Mucosa of rectum (tissue), 2 donors: Measurements from ENCODE around the gene PTPDC1.
"Not testable (repeated sequence)": the region's sequence is repeated elsewhere in the genome, so short reads cannot be mapped to it uniquely, and the experiment has no call there.

Experiments used
- H3K27ac ChIP-seq, 2 donors: one replicate each; pipeline ENCODE4 v1.7.0; 2013; ENCODE audit warnings: inconsistent platforms in 2 of 2, low read depth in 2 of 2, low read length in 2 of 2
- H3K27me3 ChIP-seq, 2 donors: one replicate each; pipeline ENCODE4 v1.7.0; 2013; ENCODE audit warnings: low read length in 2 of 2; ENCODE audit not compliant: control insufficient read depth in 2 of 2, insufficient read depth in 2 of 2
- H3K36me3 ChIP-seq, 2 donors: one replicate each; pipeline ENCODE4 v1.7.0; 2013; ENCODE audit warnings: low read length in 2 of 2; ENCODE audit not compliant: control insufficient read depth in 2 of 2, insufficient read depth in 2 of 2
- H3K4me1 ChIP-seq, 2 donors: one replicate each; pipeline ENCODE4 v1.7.0; 2013; ENCODE audit warnings: low read length in 2 of 2, mild to moderate bottlenecking in 1 of 2; ENCODE audit not compliant: control insufficient read depth in 2 of 2, insufficient read depth in 2 of 2
- H3K4me3 ChIP-seq, 2 donors: one replicate each; pipeline ENCODE4 v1.7.0; 2013; ENCODE audit warnings: low read length in 2 of 2
- H3K9ac ChIP-seq, 2 donors: one replicate each; pipeline ENCODE4 v1.7.0; 2013; ENCODE audit warnings: low read length in 2 of 2, low read depth in 1 of 2, mild to moderate bottlenecking in 1 of 2
- H3K9me3 ChIP-seq, 2 donors: one replicate each; pipeline ENCODE4 v1.7.0; 2013; ENCODE audit warnings: low read length in 2 of 2; ENCODE audit not compliant: control insufficient read depth in 2 of 2
- donor health status: healthy.
- donor health status: Normal muscosa, but diverticular disease.

PTPDC1 gene

DNA sequence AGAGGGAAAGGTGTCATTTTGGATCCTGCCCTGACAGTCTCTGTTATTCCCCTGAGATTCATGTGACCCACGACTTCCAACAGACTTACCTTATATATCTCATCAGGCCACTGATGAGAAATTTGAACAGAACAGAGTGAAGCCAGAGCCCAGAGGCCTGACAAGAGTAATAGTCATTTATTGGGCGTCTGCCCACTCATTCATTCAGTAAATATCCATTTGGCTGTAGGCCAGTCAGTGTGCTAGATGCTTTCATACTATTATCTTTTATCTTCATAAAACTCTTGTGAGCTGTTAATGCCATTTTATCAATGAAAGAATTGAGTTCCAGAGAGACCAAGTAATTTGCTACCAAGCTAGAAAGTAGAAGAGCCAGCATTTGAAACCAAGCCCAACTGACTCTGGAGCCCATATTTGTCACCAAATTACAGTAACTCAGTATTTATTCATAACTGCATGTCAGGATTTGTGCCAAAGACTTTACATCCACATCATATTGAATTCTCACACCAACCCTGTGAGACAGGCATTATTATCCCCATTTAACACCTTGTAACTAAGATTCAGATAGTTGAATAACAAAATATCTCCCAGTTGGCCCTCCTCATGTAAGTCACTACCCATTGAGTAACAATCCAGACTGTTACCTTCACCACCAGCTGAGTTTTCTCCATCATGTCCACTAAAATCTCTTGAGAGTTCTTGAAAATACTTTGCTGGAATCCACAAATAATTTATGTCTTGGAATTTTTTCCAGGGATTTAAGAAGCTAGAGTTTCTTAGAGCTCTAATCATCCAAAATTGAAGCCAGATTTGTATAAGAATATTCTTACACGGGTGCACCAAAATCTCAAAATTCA lies 2.5 kb downstream of the PTPDC1 start:
- Histone ChIP-seq H3K4me3 (no peak overlapping the region), H3K27ac (no peak overlapping the region), H3K27me3 (no peaks in the 10 kb centered on the region), H3K9me3 (no peaks in the 10 kb centered on the region), H3K4me1 (no peaks in the 10 kb centered on the region), H3K9ac (no peak overlapping the region), H3K36me3 (peaks cover 0 to 3% of the 10 kb centered on the region in 2 donors)

DNA sequence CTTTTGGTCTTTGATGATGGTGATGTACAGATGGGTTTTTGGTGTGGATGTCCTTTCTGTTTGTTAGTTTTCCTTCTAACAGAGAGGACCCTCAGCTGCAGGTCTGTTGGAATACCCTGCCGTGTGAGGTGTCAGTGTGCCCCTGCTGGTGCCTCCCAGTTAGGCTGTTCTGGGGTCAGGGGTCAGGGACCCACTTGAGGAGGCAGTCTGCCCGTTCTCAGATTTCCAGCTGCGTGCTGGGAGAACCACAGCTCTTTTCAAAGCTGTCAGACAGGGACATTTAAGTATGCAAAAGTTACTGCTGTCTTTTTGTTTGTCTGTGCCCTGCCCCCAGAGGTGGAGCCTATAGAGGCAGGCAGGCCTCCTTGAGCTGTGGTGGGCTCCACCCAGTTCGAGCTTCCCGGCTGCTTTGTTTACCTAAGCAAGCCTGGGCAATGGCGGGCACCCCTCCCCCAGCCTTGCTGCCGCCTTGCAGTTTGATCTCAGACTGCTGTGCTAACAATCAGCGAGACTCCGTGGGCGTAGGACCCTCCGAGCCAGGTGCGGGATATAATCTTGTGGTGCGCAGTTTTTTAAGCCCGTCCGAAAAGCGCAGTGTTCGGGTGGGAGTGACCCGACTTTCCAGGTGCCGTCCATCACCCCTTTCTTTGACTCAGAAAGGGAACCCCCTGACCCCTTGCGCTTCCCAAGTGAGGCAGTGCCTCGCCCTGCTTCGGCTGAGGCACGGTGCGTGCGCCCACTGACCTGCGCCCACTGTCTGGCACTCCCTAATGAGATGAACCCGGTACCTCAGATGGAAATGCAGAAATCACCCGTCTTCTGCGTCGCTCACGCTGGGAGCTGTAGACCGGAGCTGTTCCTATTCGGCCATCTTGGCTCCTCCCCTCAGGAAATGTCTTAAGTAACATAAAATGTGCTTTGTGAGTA lies 10.2 kb downstream of the PTPDC1 start:
- H3K27ac ChIP-seq, H3K36me3 ChIP-seq, H3K9me3 ChIP-seq, H3K4me1 ChIP-seq, H3K9ac ChIP-seq, H3K27me3 ChIP-seq: not testable (repeated sequence)
- H3K4me3 ChIP-seq = peak overlapping the region in 1 of 2 donors; percentile 20

DNA sequence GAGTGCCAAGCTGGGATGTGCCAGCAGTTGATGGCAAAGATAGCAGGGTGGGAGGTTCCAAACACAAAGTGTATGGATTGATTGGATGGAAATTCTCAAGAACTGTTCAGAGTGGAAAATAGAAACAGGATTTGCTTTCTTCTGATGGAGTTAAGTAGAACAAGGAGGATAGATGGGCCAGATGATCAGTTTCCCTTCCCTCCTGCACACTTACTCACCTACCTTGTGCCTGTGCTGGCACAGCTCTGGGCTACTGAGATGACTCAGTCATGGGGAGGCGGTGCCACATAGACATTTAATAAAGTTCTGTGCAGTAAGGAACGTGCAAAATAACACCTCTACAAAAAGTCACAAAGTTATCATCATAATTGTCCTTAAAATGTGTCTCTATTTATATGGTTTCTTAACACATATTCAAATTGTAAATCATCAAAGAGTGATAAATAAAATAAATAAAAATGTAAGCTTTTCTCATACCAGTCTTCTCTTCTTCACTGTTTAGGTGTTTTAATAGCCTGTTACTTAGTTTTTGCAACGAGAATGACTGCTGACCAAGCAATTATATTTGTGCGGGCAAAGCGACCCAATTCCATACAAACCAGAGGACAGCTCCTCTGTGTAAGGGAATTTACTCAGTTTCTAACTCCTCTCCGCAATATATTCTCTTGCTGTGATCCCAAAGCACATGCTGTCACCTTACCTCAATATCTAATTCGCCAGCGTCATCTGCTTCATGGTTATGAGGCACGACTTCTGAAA lies 12.7 kb downstream of the PTPDC1 start:
- H3K9ac ChIP-seq = no peak overlapping the region
- no peaks in the 10 kb centered on the region for H3K27me3 ChIP-seq
- H3K4me3 ChIP-seq = no peak overlapping the region
- no peaks in the 10 kb centered on the region for H3K4me1 ChIP-seq
- no peak overlapping the region for H3K27ac ChIP-seq
- peaks cover 3 to 9% of the 10 kb centered on the region in 2 donors for H3K36me3 ChIP-seq
- no peaks in the 10 kb centered on the region for H3K9me3 ChIP-seq

DNA sequence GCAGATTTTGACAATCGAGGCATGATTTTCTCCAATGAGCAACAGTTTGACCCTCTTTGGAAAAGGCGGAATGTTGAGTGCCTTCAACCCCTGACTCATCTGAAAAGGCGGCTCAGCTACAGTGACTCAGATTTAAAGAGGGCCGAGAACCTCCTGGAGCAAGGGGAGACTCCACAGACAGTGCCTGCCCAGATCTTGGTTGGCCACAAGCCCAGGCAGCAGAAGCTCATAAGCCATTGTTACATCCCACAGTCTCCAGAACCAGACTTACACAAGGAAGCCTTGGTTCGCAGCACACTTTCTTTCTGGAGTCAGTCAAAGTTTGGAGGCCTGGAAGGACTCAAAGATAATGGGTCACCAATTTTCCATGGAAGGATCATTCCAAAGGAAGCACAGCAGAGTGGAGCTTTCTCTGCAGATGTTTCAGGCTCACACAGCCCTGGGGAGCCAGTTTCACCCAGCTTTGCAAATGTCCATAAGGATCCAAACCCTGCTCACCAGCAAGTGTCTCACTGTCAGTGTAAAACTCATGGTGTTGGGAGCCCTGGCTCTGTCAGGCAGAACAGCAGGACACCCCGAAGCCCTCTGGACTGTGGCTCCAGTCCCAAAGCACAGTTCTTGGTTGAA lies 13.6 kb downstream of the PTPDC1 start:
- peaks cover 3 to 9% of the 10 kb centered on the region in 2 donors for H3K36me3 ChIP-seq
- no peak overlapping the region for H3K9ac ChIP-seq
- no peak overlapping the region for H3K27ac ChIP-seq

DNA sequence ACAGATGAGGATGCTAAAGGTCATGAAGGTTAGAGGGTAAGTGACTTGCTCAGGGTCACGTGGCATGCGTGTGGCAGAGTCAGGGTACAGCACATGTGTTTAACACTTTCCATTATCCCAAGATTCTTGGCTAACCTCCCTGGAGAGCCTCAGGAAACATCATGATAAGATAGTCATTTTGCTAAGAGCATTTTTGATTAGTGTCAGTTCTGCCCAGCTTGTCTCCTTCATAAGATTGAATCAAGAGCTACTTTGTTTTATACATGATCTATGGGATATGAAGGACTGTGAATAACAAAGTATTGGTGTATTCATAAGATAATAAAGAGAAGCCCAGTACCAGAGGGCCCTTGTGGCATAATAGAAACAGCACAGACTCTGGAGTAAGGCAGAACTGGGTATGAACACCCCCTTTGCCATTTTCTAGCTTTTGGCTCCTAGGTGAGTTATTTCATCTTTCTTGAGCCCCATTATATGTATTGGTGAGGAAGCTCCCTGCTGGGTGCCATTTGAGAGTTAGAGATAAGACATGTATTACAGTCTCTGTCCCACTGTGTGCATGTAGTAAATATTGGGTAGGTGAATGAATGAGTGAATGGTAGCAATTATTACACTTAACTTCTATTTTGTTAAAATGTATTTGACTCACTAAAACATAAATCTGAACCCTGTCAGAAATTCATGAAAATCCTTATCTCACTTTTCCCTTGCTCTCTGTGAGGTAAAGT lies 16.1 kb downstream of the PTPDC1 start:
- H3K9ac ChIP-seq = no peak overlapping the region
- no peaks in the 10 kb centered on the region for H3K4me1 ChIP-seq
- H3K27me3 ChIP-seq = no peaks in the 10 kb centered on the region
- H3K36me3 ChIP-seq = peaks cover 3 to 9% of the 10 kb centered on the region in 2 donors
- no peaks in the 10 kb centered on the region for H3K9me3 ChIP-seq
- H3K27ac ChIP-seq = no peak overlapping the region
- H3K4me3 ChIP-seq = no peak overlapping the region

More for the DNA sequence above, 13.6 kb downstream of the PTPDC1 start:
- H3K4me3 ChIP-seq = no peak overlapping the region
- H3K27me3 ChIP-seq = no peaks in the 10 kb centered on the region
- H3K4me1 ChIP-seq = no peaks in the 10 kb centered on the region
- H3K9me3 ChIP-seq = no peaks in the 10 kb centered on the region

DNA sequence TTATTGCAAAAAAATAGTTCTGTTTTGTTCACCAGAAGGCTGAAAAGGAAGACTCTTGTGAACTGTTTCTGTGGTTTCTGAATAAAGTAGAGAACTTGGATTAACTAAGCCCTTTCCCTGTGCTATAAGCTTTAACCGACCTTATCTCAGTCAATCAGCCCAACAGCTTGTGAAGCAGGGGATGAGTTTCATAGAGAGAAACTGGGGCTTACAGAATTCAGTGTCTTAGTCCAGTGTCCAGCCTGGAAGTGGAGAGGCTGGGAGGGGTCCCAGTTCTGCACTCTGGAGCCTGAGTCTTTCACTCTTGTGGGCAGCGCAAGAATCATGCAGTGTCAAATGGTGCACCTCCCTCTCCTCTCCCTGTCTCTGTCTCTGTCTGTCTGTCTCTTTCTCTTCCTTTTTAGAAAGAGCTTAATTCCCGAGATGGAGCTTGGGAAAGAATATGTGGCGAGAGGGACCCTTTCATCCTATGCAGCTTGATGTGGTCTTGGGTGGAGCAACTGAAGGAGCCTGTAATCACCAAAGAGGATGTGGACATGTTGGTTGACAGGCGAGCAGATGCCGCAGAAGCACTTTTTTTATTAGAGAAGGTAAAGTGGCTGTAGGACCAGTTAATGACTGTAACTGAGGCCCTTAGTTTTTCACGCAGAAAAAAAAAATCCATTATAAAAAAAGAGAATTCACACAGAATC lies 17.0 kb downstream of the PTPDC1 start:
- Histone ChIP-seq H3K4me1 (no peaks in the 10 kb centered on the region), H3K9ac (no peak overlapping the region), H3K27me3 (no peaks in the 10 kb centered on the region), H3K36me3 (peaks cover 3 to 5% of the 10 kb centered on the region in 2 donors), H3K27ac (no peak overlapping the region), H3K4me3 (no peak overlapping the region), H3K9me3 (no peaks in the 10 kb centered on the region)

DNA sequence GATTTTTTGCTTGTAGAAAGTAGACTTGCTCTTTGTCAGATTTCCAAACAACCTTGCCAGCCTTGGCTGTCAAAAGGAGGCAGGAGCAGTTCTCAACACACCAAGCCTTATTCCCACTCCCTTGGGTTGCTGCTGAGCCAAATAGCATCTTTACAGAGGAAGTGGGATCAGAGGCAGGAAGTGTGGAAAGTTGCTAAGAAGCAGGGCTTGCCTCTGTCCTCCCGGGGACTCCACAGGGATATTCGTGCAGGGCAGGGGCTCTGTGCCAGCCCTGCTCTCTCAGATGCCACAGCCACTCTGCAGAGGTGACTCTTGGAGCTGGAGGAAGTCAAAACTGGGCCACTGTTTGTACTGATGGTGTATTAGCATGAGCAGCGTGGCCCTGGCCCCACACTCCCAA lies 24.3 kb downstream of the PTPDC1 start:
- H3K27me3 ChIP-seq = no peaks in the 10 kb centered on the region
- no peaks in the 10 kb centered on the region for H3K9me3 ChIP-seq
- H3K4me1 ChIP-seq = peaks cover 0 to 4% of the 10 kb centered on the region in 2 donors
- H3K4me3 ChIP-seq = no peak overlapping the region
- no peak overlapping the region for H3K27ac ChIP-seq
- no peak overlapping the region for H3K9ac ChIP-seq
- H3K36me3 ChIP-seq = peaks cover 0 to 2% of the 10 kb centered on the region in 2 donors

DNA sequence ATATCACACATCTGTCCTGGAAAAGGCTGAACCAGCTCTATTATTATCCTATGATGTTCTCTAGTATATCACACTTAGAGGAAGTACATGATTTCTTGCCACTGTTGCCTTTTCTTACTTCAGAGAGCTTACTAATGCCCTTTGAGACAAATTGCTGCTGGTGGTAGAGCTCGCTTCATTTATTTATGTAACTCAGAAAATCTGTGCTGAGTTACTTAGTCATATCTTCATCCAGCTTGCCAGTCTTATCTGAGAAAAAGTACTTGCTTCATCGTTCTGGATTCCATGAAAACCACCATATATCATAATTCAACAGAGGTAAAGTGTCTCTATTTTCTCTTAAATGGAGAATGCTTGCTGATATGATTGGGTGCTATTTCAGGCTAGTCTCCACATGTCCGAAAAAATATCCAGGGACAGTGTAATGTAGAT lies 26.6 kb downstream of the PTPDC1 start:
- H3K9ac ChIP-seq = no peak overlapping the region
- H3K36me3 ChIP-seq = peaks cover 0 to 2% of the 10 kb centered on the region in 2 donors
- no peaks in the 10 kb centered on the region for H3K27me3 ChIP-seq
- H3K4me3 ChIP-seq = no peak overlapping the region
- no peaks in the 10 kb centered on the region for H3K9me3 ChIP-seq
- no peak overlapping the region for H3K27ac ChIP-seq
- peaks cover 0 to 4% of the 10 kb centered on the region in 2 donors for H3K4me1 ChIP-seq
